HCT116 (cell line): ENCODE data around the gene SULT1A2. TPM values are rescaled to one million over a fixed set of nuclear protein-coding genes. Genes with fewer than 3 reads are reported as not detected.

Experiments used
- ATAC-seq: fragments of 200-7000 bp; cut with Tn5 transposase; 2 replicates; pipeline ENCODE4 v1.9.1; 2020; ENCODE audit warnings: mild to moderate bottlenecking, moderate library complexity
- BruUV-seq: library from RNA; stranded (reverse); fragments of 400-500 nt; replicated peaks from 2 replicates; lab custom pipeline; 2021; lab: Mats Ljungman, UMichigan
- CTCF ChIA-PET: fragments of 300-600 bp; sonication (Branson Sonifier 250); formaldehyde crosslinking; loops from one replicate; lab custom pipeline; 2021; ENCODE audit warnings: antibody characterized with exemption; lab: Charles Lee
- POLR2A ChIA-PET: fragments of 300-600, 350-600 bp; sonication (Branson Sonifier 250); formaldehyde crosslinking; loops from one replicate; lab custom pipeline; 2021; ENCODE audit warnings: antibody characterized with exemption; lab: Charles Lee
- RAD21 ChIA-PET, 2 experiments: fragments of 300-600 bp; sonication (Branson Sonifier 250); formaldehyde crosslinking; loops; one replicate each; lab custom pipeline; 2023; ENCODE audit warnings: low total read pairs in 2 of 2; ENCODE audit not compliant: uncharacterized antibody in 2 of 2, unreplicated experiment in 2 of 2, low non-redundant PET in 1 of 2; lab: Charles Lee
- DNase-seq: peaks from one replicate; pipeline ENCODE4 v3.0.0-alpha.2; 2010; ENCODE audit warnings: low read depth, low spot score
- H2AFZ ChIP-seq: fragments of 200-600 bp; shearing (Covaris generic), sonication (generic); 2 replicates; pipeline ENCODE4 v1.6.1; 2017; ENCODE audit warnings: low read depth, mixed run types, mixed read lengths, antibody characterized with exemption, low read length; ENCODE audit not compliant: poor library complexity, severe bottlenecking
- H3K27ac ChIP-seq: 2 replicates; pipeline ENCODE4 v1.5.1; 2012; ENCODE audit warnings: low read depth, low read length
- H3K27me3 ChIP-seq: fragments of 200-600 bp; sonication (generic); 2 replicates; pipeline ENCODE4 v1.6.1; 2016; ENCODE audit warnings: mixed run types, low read length, mixed read lengths; ENCODE audit not compliant: insufficient read depth
- H3K36me3 ChIP-seq, 2 experiments: fragments of 200-500 bp in 1 of 2; fragments of 200-600 bp in 1 of 2; sonication (Bioruptor generic) in 1 of 2; sonication (generic) in 1 of 2; 2 replicates each; pipeline versions ENCODE4 v1.5.1 to v1.6.1; 2014 to 2016; ENCODE audit warnings: low read length in 2 of 2, inconsistent platforms in 1 of 2, mixed read lengths in 1 of 2, mixed run types in 1 of 2; ENCODE audit not compliant: insufficient read depth in 2 of 2, control insufficient read depth in 1 of 2
- H3K4me1 ChIP-seq, 2 experiments: fragments of 200-600 bp in 1 of 2; sonication (generic) in 1 of 2; 2 replicates each; pipeline versions ENCODE4 v1.5.1 to v1.6.1; 2012 to 2017; ENCODE audit warnings: low read length in 2 of 2, inconsistent platforms in 1 of 2, mild to moderate bottlenecking in 1 of 2, mixed read lengths in 1 of 2, mixed run types in 1 of 2, moderate library complexity in 1 of 2; ENCODE audit not compliant: insufficient read depth in 2 of 2, control insufficient read depth in 1 of 2
- H3K4me2 ChIP-seq: fragments of 200-600 bp; sonication (generic); 2 replicates; pipeline ENCODE4 v1.6.1; 2017; ENCODE audit warnings: mixed run types, low read length, mixed read lengths
- H3K4me3 ChIP-seq, 2 experiments: fragments of 200-600 bp in 1 of 2; sonication (generic) in 1 of 2; replicated peaks in 1 of 2; 2 replicates each; pipeline ENCODE4 v1.5.1; 2011 to 2016; ENCODE audit warnings: low read length in 2 of 2, control low read depth in 1 of 2, low read depth in 1 of 2, mild to moderate bottlenecking in 1 of 2, mixed read lengths in 1 of 2, mixed run types in 1 of 2
- H3K79me2 ChIP-seq: fragments of 200-600 bp; sonication (generic); 2 replicates; pipeline ENCODE4 v1.6.1; 2017; ENCODE audit warnings: mild to moderate bottlenecking, mixed run types, low read length, moderate library complexity, mixed read lengths; ENCODE audit not compliant: insufficient read depth
- H3K9ac ChIP-seq: fragments of 200-600 bp; sonication (generic); 2 replicates; pipeline ENCODE4 v1.6.1; 2016; ENCODE audit warnings: low read length, mixed read lengths
- H3K9me2 ChIP-seq: fragments of 200-600 bp; sonication (generic), shearing (Covaris generic); 2 replicates; pipeline ENCODE4 v1.6.1; 2017; ENCODE audit warnings: mixed run types, mild to moderate bottlenecking, moderate library complexity; ENCODE audit not compliant: insufficient read depth
- H3K9me3 ChIP-seq, 2 experiments: fragments of 200-500 bp in 1 of 2; fragments of 200-600 bp in 1 of 2; sonication (Bioruptor generic) in 1 of 2; sonication (generic) in 1 of 2; 2 replicates each; pipeline ENCODE4 v1.6.1; 2014 to 2017; ENCODE audit warnings: low read length in 2 of 2, mixed read lengths in 2 of 2, inconsistent platforms in 1 of 2, low read depth in 1 of 2, mild to moderate bottlenecking in 1 of 2, mixed run types in 1 of 2, moderate library complexity in 1 of 2; ENCODE audit not compliant: control insufficient read depth in 1 of 2, insufficient read depth in 1 of 2
- H4K20me1 ChIP-seq: fragments of 200-600 bp; sonication (generic), shearing (Covaris generic); 2 replicates; pipeline ENCODE4 v1.6.1; 2017; ENCODE audit warnings: mixed run types, mild to moderate bottlenecking, moderate library complexity; ENCODE audit not compliant: insufficient read depth
- CBX3 ChIP-seq: IDR thresholded peaks from 2 replicates; pipeline ENCODE4 v1.6.1; 2012; ENCODE audit warnings: low read depth
- CEBPB ChIP-seq: IDR thresholded peaks from 2 replicates; pipeline ENCODE4 v1.6.1; 2012; ENCODE audit warnings: low read depth
- EGR1 ChIP-seq: IDR thresholded peaks from 2 replicates; pipeline ENCODE4 v1.6.1; 2012; ENCODE audit warnings: low read depth
- ELF1 ChIP-seq: IDR thresholded peaks from 2 replicates; pipeline ENCODE4 v1.6.1; 2012; ENCODE audit warnings: low read depth, borderline replicate concordance
- EZH2 ChIP-seq: fragments of 200-600 bp; sonication (generic); IDR thresholded peaks from 2 replicates; pipeline ENCODE4 v1.6.1; 2017; ENCODE audit warnings: antibody characterized with exemption, mixed run types
- EZH2phosphoT487 ChIP-seq: fragments of 200-600 bp; IDR thresholded peaks from 2 replicates; pipeline ENCODE4 v1.6.1; 2018; ENCODE audit warnings: antibody characterized with exemption, borderline replicate concordance
- FOSL1 ChIP-seq: IDR thresholded peaks from 2 replicates; pipeline ENCODE4 v1.6.1; 2012; ENCODE audit warnings: low read depth
- JUND ChIP-seq: IDR thresholded peaks from 2 replicates; pipeline ENCODE4 v1.6.1; 2012
- POLR2A ChIP-seq: IDR thresholded peaks from 2 replicates; pipeline ENCODE4 v1.7.0; 2011; ENCODE audit warnings: borderline replicate concordance; ENCODE audit not compliant: insufficient read depth, insufficient read length; ENCODE audit errors: extremely low read depth
- POLR2AphosphoS5 ChIP-seq: IDR thresholded peaks from 2 replicates; pipeline ENCODE4 v1.6.1; 2011; ENCODE audit warnings: mild to moderate bottlenecking, low read depth, low read length, moderate library complexity
- RAD21 ChIP-seq: IDR thresholded peaks from 2 replicates; pipeline ENCODE4 v1.6.1; 2012; ENCODE audit warnings: low read depth, mild to moderate bottlenecking
- SIN3A ChIP-seq: IDR thresholded peaks from 2 replicates; pipeline ENCODE4 v1.6.1; 2012; ENCODE audit warnings: low read depth
- SRF ChIP-seq: IDR thresholded peaks from 2 replicates; pipeline ENCODE4 v1.6.1; 2012; ENCODE audit warnings: low read depth
- TCF7L2 ChIP-seq: IDR thresholded peaks from 2 replicates; pipeline ENCODE4 v1.7.0; 2011; ENCODE audit warnings: borderline replicate concordance, inconsistent platforms; ENCODE audit not compliant: insufficient read depth, insufficient read length; ENCODE audit errors: extremely low read depth
- intact Hi-C: fragments of 100-400 bp; cut with micrococcal nuclease; formaldehyde crosslinking; loops from 2 replicates; pipeline ENCODE4 v1.10.0; 2022
- total RNA-seq: library from RNA; stranded (reverse); gene quantifications from one replicate; pipeline ENCODE4 v1.2.1, GENCODE V29; 2021; ENCODE audit not compliant: unreplicated experiment
- TF ChIP-seq, protein P1 (sequence below): IDR thresholded peaks from 2 replicates; pipeline ENCODE4 v1.6.1; 2011; ENCODE audit warnings: mild to moderate bottlenecking, low read length, moderate library complexity; ENCODE audit not compliant: insufficient replicate concordance; ENCODE audit errors: extremely low read depth
- TF ChIP-seq, protein P2 (sequence below), 3 experiments: fragments of 200-600 bp in 1 of 3; sonication (generic) in 1 of 3; IDR thresholded peaks in 2 of 3; conservative IDR thresholded peaks in 1 of 3; 2 replicates each; pipeline ENCODE4 v1.5.1; 2012 to 2017; ENCODE audit warnings: low read depth in 2 of 3, low read length in 2 of 3, antibody characterized with exemption in 1 of 3, borderline replicate concordance in 1 of 3, control low read depth in 1 of 3, mild to moderate bottlenecking in 1 of 3, mixed read lengths in 1 of 3, mixed run types in 1 of 3, moderate library complexity in 1 of 3; ENCODE audit not compliant: insufficient read depth in 1 of 3
- TF ChIP-seq, protein P3 (sequence below): IDR thresholded peaks from 2 replicates; pipeline ENCODE4 v1.6.1; 2012; ENCODE audit warnings: low read depth
- TF ChIP-seq, protein P4 (sequence below): IDR thresholded peaks from 2 replicates; pipeline ENCODE4 v1.6.1; 2012
- TF ChIP-seq, protein P5 (sequence below): IDR thresholded peaks from 2 replicates; pipeline ENCODE4 v1.6.1; 2012

Gene SULT1A2
- total RNA-seq, 1 experiment from 2014 or later = 1.9 TPM

DNA sequence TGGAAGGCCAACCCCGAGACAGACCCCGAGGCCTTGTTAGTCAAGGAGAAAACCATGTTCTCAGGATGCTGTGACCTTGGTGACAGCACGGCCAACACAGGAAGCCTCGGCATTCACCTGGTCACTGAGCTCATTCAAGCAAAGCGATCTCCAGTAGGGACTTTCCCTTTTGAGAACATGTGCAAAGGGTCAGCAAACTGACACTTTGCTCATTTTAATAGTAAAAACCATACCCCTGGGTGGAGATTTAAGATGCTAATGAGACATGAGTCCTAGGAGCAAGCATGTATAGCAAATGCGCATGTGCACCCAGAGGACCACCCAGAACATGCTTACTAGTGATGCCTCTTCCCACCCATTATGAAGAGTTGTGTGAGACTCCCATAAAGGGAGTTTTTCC lies 5.7 kb upstream of the SULT1A2 start:
- ATAC-seq = no peak

More for the DNA sequence above, 5.7 kb upstream of the SULT1A2 start:
- intact Hi-C loops = no loop called here
- RAD21 ChIA-PET = no interaction called here
- H3K79me2 ChIP-seq = no peaks in the 10 kb centered on the region
- no peak overlapping the region for H2AFZ ChIP-seq
- H3K9me2 ChIP-seq = no peaks in the 10 kb centered on the region
- DNase-seq = no peak
- H3K36me3 ChIP-seq = no peaks in the 10 kb centered on the region
- H3K27me3 ChIP-seq = no peaks in the 10 kb centered on the region
- H4K20me1 ChIP-seq = no peaks in the 10 kb centered on the region
- H3K4me3 ChIP-seq = no peak overlapping the region
- no peak overlapping the region for H3K27ac ChIP-seq
- CTCF ChIA-PET = no interaction called here
- no peak for TF ChIP-seq CBX3
- no peak for TF ChIP-seq ELF1
- no peak for TF ChIP-seq JUND
- TF ChIP-seq, protein P1, sequence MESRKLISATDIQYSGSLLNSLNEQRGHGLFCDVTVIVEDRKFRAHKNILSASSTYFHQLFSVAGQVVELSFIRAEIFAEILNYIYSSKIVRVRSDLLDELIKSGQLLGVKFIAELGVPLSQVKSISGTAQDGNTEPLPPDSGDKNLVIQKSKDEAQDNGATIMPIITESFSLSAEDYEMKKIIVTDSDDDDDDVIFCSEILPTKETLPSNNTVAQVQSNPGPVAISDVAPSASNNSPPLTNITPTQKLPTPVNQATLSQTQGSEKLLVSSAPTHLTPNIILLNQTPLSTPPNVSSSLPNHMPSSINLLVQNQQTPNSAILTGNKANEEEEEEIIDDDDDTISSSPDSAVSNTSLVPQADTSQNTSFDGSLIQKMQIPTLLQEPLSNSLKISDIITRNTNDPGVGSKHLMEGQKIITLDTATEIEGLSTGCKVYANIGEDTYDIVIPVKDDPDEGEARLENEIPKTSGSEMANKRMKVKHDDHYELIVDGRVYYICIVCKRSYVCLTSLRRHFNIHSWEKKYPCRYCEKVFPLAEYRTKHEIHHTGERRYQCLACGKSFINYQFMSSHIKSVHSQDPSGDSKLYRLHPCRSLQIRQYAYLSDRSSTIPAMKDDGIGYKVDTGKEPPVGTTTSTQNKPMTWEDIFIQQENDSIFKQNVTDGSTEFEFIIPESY = no peak
- TF ChIP-seq, protein P2, sequence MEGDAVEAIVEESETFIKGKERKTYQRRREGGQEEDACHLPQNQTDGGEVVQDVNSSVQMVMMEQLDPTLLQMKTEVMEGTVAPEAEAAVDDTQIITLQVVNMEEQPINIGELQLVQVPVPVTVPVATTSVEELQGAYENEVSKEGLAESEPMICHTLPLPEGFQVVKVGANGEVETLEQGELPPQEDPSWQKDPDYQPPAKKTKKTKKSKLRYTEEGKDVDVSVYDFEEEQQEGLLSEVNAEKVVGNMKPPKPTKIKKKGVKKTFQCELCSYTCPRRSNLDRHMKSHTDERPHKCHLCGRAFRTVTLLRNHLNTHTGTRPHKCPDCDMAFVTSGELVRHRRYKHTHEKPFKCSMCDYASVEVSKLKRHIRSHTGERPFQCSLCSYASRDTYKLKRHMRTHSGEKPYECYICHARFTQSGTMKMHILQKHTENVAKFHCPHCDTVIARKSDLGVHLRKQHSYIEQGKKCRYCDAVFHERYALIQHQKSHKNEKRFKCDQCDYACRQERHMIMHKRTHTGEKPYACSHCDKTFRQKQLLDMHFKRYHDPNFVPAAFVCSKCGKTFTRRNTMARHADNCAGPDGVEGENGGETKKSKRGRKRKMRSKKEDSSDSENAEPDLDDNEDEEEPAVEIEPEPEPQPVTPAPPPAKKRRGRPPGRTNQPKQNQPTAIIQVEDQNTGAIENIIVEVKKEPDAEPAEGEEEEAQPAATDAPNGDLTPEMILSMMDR (IDR thresholded peaks at IDR 0.05 in 2 of 3, conservative IDR thresholded peaks at IDR 0.05 in 1 of 3; ENCODE audit: borderline replicate concordance in 1 of 3, insufficient read depth in 1 of 3, low read depth in 2 of 3, low read length in 2 of 3) = no peak
- no peak for TF ChIP-seq POLR2A
- no peak for TF ChIP-seq SIN3A
- TF ChIP-seq TCF7L2 = no peak
- no peak for TF ChIP-seq EZH2phosphoT487
- no peak for TF ChIP-seq EZH2
- no peak for TF ChIP-seq CEBPB
- TF ChIP-seq FOSL1 = no peak
- TF ChIP-seq, protein P3, sequence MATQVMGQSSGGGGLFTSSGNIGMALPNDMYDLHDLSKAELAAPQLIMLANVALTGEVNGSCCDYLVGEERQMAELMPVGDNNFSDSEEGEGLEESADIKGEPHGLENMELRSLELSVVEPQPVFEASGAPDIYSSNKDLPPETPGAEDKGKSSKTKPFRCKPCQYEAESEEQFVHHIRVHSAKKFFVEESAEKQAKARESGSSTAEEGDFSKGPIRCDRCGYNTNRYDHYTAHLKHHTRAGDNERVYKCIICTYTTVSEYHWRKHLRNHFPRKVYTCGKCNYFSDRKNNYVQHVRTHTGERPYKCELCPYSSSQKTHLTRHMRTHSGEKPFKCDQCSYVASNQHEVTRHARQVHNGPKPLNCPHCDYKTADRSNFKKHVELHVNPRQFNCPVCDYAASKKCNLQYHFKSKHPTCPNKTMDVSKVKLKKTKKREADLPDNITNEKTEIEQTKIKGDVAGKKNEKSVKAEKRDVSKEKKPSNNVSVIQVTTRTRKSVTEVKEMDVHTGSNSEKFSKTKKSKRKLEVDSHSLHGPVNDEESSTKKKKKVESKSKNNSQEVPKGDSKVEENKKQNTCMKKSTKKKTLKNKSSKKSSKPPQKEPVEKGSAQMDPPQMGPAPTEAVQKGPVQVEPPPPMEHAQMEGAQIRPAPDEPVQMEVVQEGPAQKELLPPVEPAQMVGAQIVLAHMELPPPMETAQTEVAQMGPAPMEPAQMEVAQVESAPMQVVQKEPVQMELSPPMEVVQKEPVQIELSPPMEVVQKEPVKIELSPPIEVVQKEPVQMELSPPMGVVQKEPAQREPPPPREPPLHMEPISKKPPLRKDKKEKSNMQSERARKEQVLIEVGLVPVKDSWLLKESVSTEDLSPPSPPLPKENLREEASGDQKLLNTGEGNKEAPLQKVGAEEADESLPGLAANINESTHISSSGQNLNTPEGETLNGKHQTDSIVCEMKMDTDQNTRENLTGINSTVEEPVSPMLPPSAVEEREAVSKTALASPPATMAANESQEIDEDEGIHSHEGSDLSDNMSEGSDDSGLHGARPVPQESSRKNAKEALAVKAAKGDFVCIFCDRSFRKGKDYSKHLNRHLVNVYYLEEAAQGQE = no peak
- no peak for TF ChIP-seq RAD21
- TF ChIP-seq EGR1 = no peak
- no peak for TF ChIP-seq SRF
- TF ChIP-seq POLR2AphosphoS5 = no peak
- TF ChIP-seq, protein P4, sequence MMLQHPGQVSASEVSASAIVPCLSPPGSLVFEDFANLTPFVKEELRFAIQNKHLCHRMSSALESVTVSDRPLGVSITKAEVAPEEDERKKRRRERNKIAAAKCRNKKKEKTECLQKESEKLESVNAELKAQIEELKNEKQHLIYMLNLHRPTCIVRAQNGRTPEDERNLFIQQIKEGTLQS = no peak
- TF ChIP-seq, protein P5, sequence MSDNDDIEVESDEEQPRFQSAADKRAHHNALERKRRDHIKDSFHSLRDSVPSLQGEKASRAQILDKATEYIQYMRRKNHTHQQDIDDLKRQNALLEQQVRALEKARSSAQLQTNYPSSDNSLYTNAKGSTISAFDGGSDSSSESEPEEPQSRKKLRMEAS = no peak
- TF ChIP-seq, all 23 proteins: peak for 0
- Histone ChIP-seq H3K9ac (no peak overlapping the region), H3K4me1 (peaks cover 7% of the 10 kb centered on the region in 2 experiments; a peak in 3 of 4 replicates), H3K4me2 (no peak overlapping the region), H3K9me3 (no peaks in the 10 kb centered on the region)
- POLR2A ChIA-PET = no interaction called here
- BruUV-seq = no TSS peak
